H1 (cell line): ENCODE measurements around the gene MYRF. TPM values are rescaled to one million over a fixed set of nuclear protein-coding genes. Genes with fewer than 3 reads are reported as not detected.

Experiments used
- CTCF ChIA-PET: fragments of 300-600 bp; sonication (Branson Sonifier 250); formaldehyde crosslinking; loops from one replicate; lab custom pipeline; 2021; ENCODE audit not compliant: partially characterized antibody; lab: Charles Lee
- POLR2A ChIA-PET: fragments of 300-600 bp; sonication (Branson Sonifier 250); formaldehyde crosslinking; loops from one replicate; lab custom pipeline; 2021; ENCODE audit warnings: inconsistent platforms; ENCODE audit not compliant: partially characterized antibody; lab: Charles Lee
- DNase-seq, 2 experiments: peaks; one replicate each; pipeline versions ENCODE4 v3.0.0 to v3.0.0-alpha.2; 2010 to 2022; ENCODE audit warnings: low spot score in 2 of 2, low read depth in 1 of 2, mixed read lengths in 1 of 2
- FAIRE-seq: peaks from 2 replicates; lab custom pipeline; 2011; peaks lifted over from hg19 to GRCh38; lab: Jason Lieb, UNC
- H2AFZ ChIP-seq: 2 replicates; pipeline ENCODE4 v1.8.1; 2012; ENCODE audit warnings: low read length, inconsistent platforms
- H2AK5ac ChIP-seq: 2 replicates; pipeline ENCODE4 v1.6.1; 2013; ENCODE audit warnings: low read depth, low read length
- H2BK120ac ChIP-seq: replicated peaks from 2 replicates; pipeline ENCODE3; 2013; ENCODE audit warnings: low read depth, low read length, inconsistent platforms
- H2BK12ac ChIP-seq: 2 replicates; pipeline ENCODE4 v1.6.1; 2013; ENCODE audit warnings: low read depth, low read length
- H2BK15ac ChIP-seq: 2 replicates; pipeline ENCODE4 v1.6.1; 2013; ENCODE audit warnings: low read length
- H2BK20ac ChIP-seq: 2 replicates; pipeline ENCODE4 v1.6.1; 2013; ENCODE audit warnings: low read length
- H2BK5ac ChIP-seq: 2 replicates; pipeline ENCODE4 v1.6.1; 2013; ENCODE audit warnings: low read depth, low read length
- H3K14ac ChIP-seq: 2 replicates; pipeline ENCODE4 v1.6.1; 2013; ENCODE audit warnings: inconsistent platforms; ENCODE audit not compliant: insufficient read length
- H3K18ac ChIP-seq: 2 replicates; pipeline ENCODE4 v1.6.1; 2013; ENCODE audit warnings: low read length; ENCODE audit errors: extremely low read depth
- H3K23ac ChIP-seq: 2 replicates; pipeline ENCODE4 v1.6.1; 2013; ENCODE audit warnings: inconsistent platforms; ENCODE audit not compliant: insufficient read length
- H3K23me2 ChIP-seq: 2 replicates; pipeline ENCODE4 v1.6.1; 2013; ENCODE audit warnings: low read depth, low read length
- H3K27ac ChIP-seq: 2 replicates; pipeline ENCODE4 v1.6.1; 2011; ENCODE audit warnings: low read depth, low read length, inconsistent platforms
- H3K27me3 ChIP-seq, 4 experiments: replicated peaks in 1 of 4; 1 replicate in 1 of 4; 2 replicates in 3 of 4; pipeline versions ENCODE4 v1.6.1 to v1.8.1; 2011 to 2013; ENCODE audit warnings: low read length in 3 of 4, mild to moderate bottlenecking in 3 of 4, inconsistent platforms in 2 of 4, mixed read lengths in 2 of 4, moderate library complexity in 1 of 4; ENCODE audit not compliant: control insufficient read depth in 3 of 4, insufficient read depth in 3 of 4; ENCODE audit errors: extremely low read depth in 1 of 4
- H3K36me3 ChIP-seq, 4 experiments: 2 replicates each; pipeline versions ENCODE4 v1.6.1 to v1.8.1; 2011 to 2013; ENCODE audit warnings: mild to moderate bottlenecking in 4 of 4, low read length in 3 of 4, moderate library complexity in 2 of 4, control low read depth in 1 of 4, inconsistent platforms in 1 of 4; ENCODE audit not compliant: insufficient read depth in 4 of 4, control insufficient read depth in 2 of 4
- H3K4ac ChIP-seq: replicated peaks from 2 replicates; pipeline ENCODE3; 2013; ENCODE audit warnings: low read length, low read depth, mixed read lengths, inconsistent platforms; ENCODE audit not compliant: insufficient read length
- H3K4me1 ChIP-seq, 4 experiments: replicated peaks in 1 of 4; 1 replicate in 1 of 4; 2 replicates in 3 of 4; pipeline versions ENCODE4 v1.6.1 to v1.8.1; 2011 to 2013; ENCODE audit warnings: low read length in 3 of 4, inconsistent platforms in 2 of 4, mixed read lengths in 1 of 4; ENCODE audit not compliant: insufficient read depth in 4 of 4, control insufficient read depth in 3 of 4
- H3K4me2 ChIP-seq, 2 experiments: 2 replicates each; pipeline versions ENCODE4 v1.6.1 to v1.8.1; 2011 to 2013; ENCODE audit warnings: low read depth in 2 of 2, low read length in 2 of 2, control low read depth in 1 of 2, inconsistent platforms in 1 of 2, mild to moderate bottlenecking in 1 of 2; ENCODE audit not compliant: insufficient read depth in 1 of 2
- H3K4me3 ChIP-seq, 4 experiments: fragments of 200-600, 300-600 bp in 1 of 4; sonication (generic), shearing (Covaris generic), sonication (Bioruptor Twin) in 1 of 4; 2 replicates each; pipeline versions ENCODE4 v1.5.1 to v1.8.1; 2011 to 2016; ENCODE audit warnings: low read length in 4 of 4, low read depth in 3 of 4, control low read depth in 2 of 4, inconsistent platforms in 2 of 4, mild to moderate bottlenecking in 2 of 4, mixed read lengths in 1 of 4, moderate library complexity in 1 of 4; ENCODE audit not compliant: insufficient read depth in 2 of 4; ENCODE audit errors: extremely low read depth in 1 of 4
- H3K56ac ChIP-seq: replicated peaks from 2 replicates; pipeline ENCODE3; 2013; ENCODE audit warnings: low read depth, mild to moderate bottlenecking, mixed read lengths, low read length, inconsistent platforms; ENCODE audit not compliant: insufficient read length
- H3K79me1 ChIP-seq: 2 replicates; pipeline ENCODE4 v1.6.1; 2013; ENCODE audit warnings: low read depth, low read length, control low read depth
- H3K79me2 ChIP-seq, 2 experiments: 2 replicates each; pipeline versions ENCODE4 v1.6.1 to v1.8.1; 2012 to 2013; ENCODE audit warnings: low read length in 2 of 2, mild to moderate bottlenecking in 2 of 2, inconsistent platforms in 1 of 2; ENCODE audit not compliant: insufficient read depth in 2 of 2, control insufficient read depth in 1 of 2
- H3K9ac ChIP-seq, 4 experiments: replicated peaks in 1 of 4; 1 replicate in 1 of 4; 2 replicates in 3 of 4; pipeline versions ENCODE4 v1.6.1 to v1.8.1; 2011 to 2013; ENCODE audit warnings: low read depth in 3 of 4, low read length in 3 of 4, control low read depth in 2 of 4, mild to moderate bottlenecking in 2 of 4, moderate library complexity in 2 of 4, inconsistent platforms in 1 of 4; ENCODE audit errors: extremely low read depth in 1 of 4
- H3K9me3 ChIP-seq, 2 experiments: 2 replicates each; pipeline versions ENCODE4 v1.6.1 to v1.8.1; 2012 to 2013; ENCODE audit warnings: mild to moderate bottlenecking in 2 of 2, moderate library complexity in 2 of 2, control low read depth in 1 of 2, inconsistent platforms in 1 of 2, low read depth in 1 of 2, low read length in 1 of 2, mixed read lengths in 1 of 2; ENCODE audit not compliant: insufficient read depth in 2 of 2
- H4K20me1 ChIP-seq, 2 experiments: replicated peaks in 1 of 2; 2 replicates each; pipeline versions ENCODE3 to v1.8.1; 2011 to 2013; ENCODE audit warnings: inconsistent platforms in 2 of 2, low read length in 2 of 2, mild to moderate bottlenecking in 1 of 2; ENCODE audit not compliant: insufficient read depth in 2 of 2, control insufficient read depth in 1 of 2
- H4K5ac ChIP-seq: 2 replicates; pipeline ENCODE4 v1.6.1; 2013; ENCODE audit warnings: low read length, low read depth, mixed read lengths, inconsistent platforms; ENCODE audit not compliant: insufficient read length
- H4K8ac ChIP-seq: 2 replicates; pipeline ENCODE4 v1.8.0; 2013; ENCODE audit warnings: mild to moderate bottlenecking, moderate library complexity, low read length, inconsistent platforms; ENCODE audit not compliant: insufficient read depth; ENCODE audit errors: extremely low read depth
- H4K91ac ChIP-seq: replicated peaks from 2 replicates; pipeline ENCODE3; 2013; ENCODE audit warnings: low read length, mixed read lengths, inconsistent platforms; ENCODE audit not compliant: insufficient read length
- BCL11A ChIP-seq, 2 experiments: IDR thresholded peaks; one replicate each; pipeline ENCODE4 v1.6.1; 2011; ENCODE audit warnings: low read depth in 2 of 2, low read length in 2 of 2, mild to moderate bottlenecking in 2 of 2
- BRCA1 ChIP-seq: IDR thresholded peaks from 2 replicates; pipeline ENCODE4 v1.6.1; 2012; ENCODE audit warnings: low read depth, low read length, improper control_type of control experiment
- CHD1 ChIP-seq: IDR thresholded peaks from 2 replicates; pipeline ENCODE4 v1.6.1; 2012; ENCODE audit warnings: low read depth, low read length, improper control_type of control experiment
- FOSL1 ChIP-seq: IDR thresholded peaks from 2 replicates; pipeline ENCODE4 v1.6.1; 2011; ENCODE audit warnings: mild to moderate bottlenecking, low read depth, low read length, moderate library complexity; ENCODE audit not compliant: insufficient read depth
- KDM1A ChIP-seq: fragments of 200-600, 300-600 bp; sonication (generic); IDR thresholded peaks from 2 replicates; pipeline ENCODE4 v1.7.1; 2016; ENCODE audit warnings: mild to moderate bottlenecking, low read length, borderline replicate concordance
- KDM5A ChIP-seq: fragments of 200-600 bp; IDR thresholded peaks from 2 replicates; pipeline ENCODE4 v1.7.1; 2012; ENCODE audit warnings: mild to moderate bottlenecking, low read length, inconsistent platforms, mixed read lengths
- RFX5 ChIP-seq: IDR thresholded peaks from 2 replicates; pipeline ENCODE4 v1.6.1; 2011; ENCODE audit warnings: low read depth, low read length, improper control_type of control experiment, borderline replicate concordance
- SIX5 ChIP-seq: IDR thresholded peaks from 2 replicates; pipeline ENCODE4 v1.6.1; 2011; ENCODE audit warnings: mild to moderate bottlenecking, low read depth, low read length
- SP4 ChIP-seq: IDR thresholded peaks from 2 replicates; pipeline ENCODE4 v1.6.1; 2012; ENCODE audit warnings: low read length, inconsistent platforms
- SRF ChIP-seq: IDR thresholded peaks from 2 replicates; pipeline ENCODE4 v1.6.1; 2011; ENCODE audit warnings: mild to moderate bottlenecking, low read depth, low read length, moderate library complexity
- TCF12 ChIP-seq: IDR thresholded peaks from 2 replicates; pipeline ENCODE4 v1.6.1; 2011; ENCODE audit warnings: low read depth, mild to moderate bottlenecking, low read length
- YY1 ChIP-seq: IDR thresholded peaks from 2 replicates; pipeline ENCODE4 v1.6.1; 2011; ENCODE audit warnings: low read depth, mild to moderate bottlenecking, low read length
- WGBS, 2 experiments: shearing (Covaris generic) in 1 of 2; methylation state at CpG; one replicate each; pipeline versions ENCODE4 v1.1.6 to v1.1.7; 2013 to 2015; ENCODE audit warnings: low lambda C conversion rate in 2 of 2, mixed read lengths in 2 of 2, inconsistent platforms in 1 of 2, low coverage in 1 of 2, missing lambda C conversion rate in 1 of 2; ENCODE audit not compliant: insufficient replicate concordance in 2 of 2, insufficient coverage in 1 of 2, insufficient read length in 1 of 2; ENCODE audit errors: extremely low coverage in 1 of 2, missing lambda C conversion rate in 1 of 2; 5-methylcytosine and 5-hydroxymethylcytosine counted together
- polyA plus RNA-seq, 7 experiments: library from polyadenylated mRNA; depleted of rRNA in 3 of 7; stranded (reverse) in 5 of 7; unstranded in 2 of 7; fragments of >200 nt in 5 of 7; fragments of 200-250 nt in 2 of 7; gene quantifications; 1 replicate in 5 of 7; 2 replicates in 1 of 7; 4 replicates in 1 of 7; pipeline versions ENCODE4 v1.2.1 to v1.2.3, GENCODE V29; 2011 to 2013; ENCODE audit warnings: missing spikeins in 2 of 7, mixed read lengths in 2 of 7
- total RNA-seq: library from RNA; stranded (reverse); fragmentation: NEBNext Ultra II Directional; extraction: Animal tissue kit (Norgen Biotek cat#: 25700); gene quantifications from 2 replicates; pipeline ENCODE4 v1.2.1, GENCODE V29; 2021

Gene MYRF
- total and polyA plus RNA-seq, 2 of the 8 experiments (the other 6 are each of a cell fraction or from before 2014, with no cell fraction given): 6.0 to 6.1 TPM

- peak within 1 kb of the TSS; percentile 71 for H2BK5ac ChIP-seq
- no peak for TF ChIP-seq SP4
- no peak for TF ChIP-seq SIX5
- no peak for TF ChIP-seq BRCA1
- no peak for TF ChIP-seq TCF12
- no peak for TF ChIP-seq FOSL1
- no peak for TF ChIP-seq KDM1A
- no peak for TF ChIP-seq RFX5
- TF ChIP-seq SRF: no peak
- TF ChIP-seq YY1: no peak; the same call in 1 of the 2 replicates
- no peak for TF ChIP-seq CHD1
- no peak for TF ChIP-seq KDM5A
- no peak for TF ChIP-seq BCL11A (IDR thresholded peaks at IDR 0.05; ENCODE audit: low read depth in 2 of 2, low read length in 2 of 2)
Measured at GRCh38 chr11:61827571-61828378, 75.3 kb downstream of the MYRF start, which contains the start of gene FADS2. TSS of gene FADS2 (plus strand) at chr11:61828300. CDS start at chr11:61828391, 91 bp downstream.

More at GRCh38 chr11:61827571-61828378, 75.3 kb downstream of the MYRF start, which contains the start of gene FADS2:
- Histone ChIP-seq H3K27me3 (no peaks in the 10 kb centered on the region), H3K9me3 (no peaks in the 10 kb centered on the region), H2AFZ (no peak within 1 kb of the TSS), H3K4me3 (peak within 1 kb of the TSS; percentile 77 to 96 (median 86)), H4K5ac (peak within 1 kb of the TSS; percentile 86), H3K4ac (peak within 1 kb of the TSS; percentile 86), H3K79me1 (peaks cover 14% of the 10 kb centered on the region), H3K18ac (peak within 1 kb of the TSS; percentile 100), H3K9ac (peak within 1 kb of the TSS; percentile 82 to 88 (median 84)), H2BK120ac (peak within 1 kb of the TSS; percentile 70), H3K23me2 (peaks cover 14% of the 10 kb centered on the region), H4K8ac (peak within 1 kb of the TSS; percentile 91), H3K27ac (peak within 1 kb of the TSS; percentile 74), H4K20me1 (peaks cover 7 to 24% of the 10 kb centered on the region in 2 experiments), H2BK12ac (peak within 1 kb of the TSS; percentile 56), H3K14ac (no peak within 1 kb of the TSS), H3K4me2 (peak within 1 kb of the TSS; percentile 96 to 98), H3K56ac (peak within 1 kb of the TSS; percentile 98), H2BK20ac (no peak within 1 kb of the TSS), H3K36me3 (peaks cover 3 to 4% (median 4%) of the 10 kb centered on the region in 4 experiments; a peak in 2 of 8 replicates), H3K4me1 (peaks cover 9 to 28% (median 18%) of the 10 kb centered on the region in 4 experiments), H4K91ac (peak within 1 kb of the TSS; percentile 99), H3K79me2 (peaks cover 29 to 46% of the 10 kb centered on the region in 2 experiments), H2AK5ac (0 out of 2 replicates have a peak within 1 kb of the TSS, but pooled peaks have one; percentile 42), H2BK15ac (peak within 1 kb of the TSS; percentile 90; the same call in 1 of the 2 replicates), H3K23ac (no peak within 1 kb of the TSS)
- ChIA-PET POLR2A (interaction anchor here (0.8 to 9.9 kb wide), 18 partner anchors 11 to 140 kb away, joined by 3 to 210 read pairs (median 6); partner anchors contain the start of genes FADS1, FEN1, FTH1 and TMEM258), CTCF (interaction anchor here (0.9 to 3.2 kb wide), 8 partner anchors 10 to 38 kb away, joined by 3 to 16 read pairs (median 4); partner anchors contain the start of gene FADS1)
- WGBS, 2 experiments: 2% methylated on average over 42 of the region's 83 CpGs; no CpG with 5 or more reads in 1 of the 2 experiments
- DNase-seq: peak; percentile 63 to 91
- no peak for FAIRE-seq
